Fibroblast of mammary gland (primary cell): ENCODE measurements around the gene ELOVL1.

Experiments
- DNase-seq: peaks from one replicate; pipeline ENCODE4 v3.0.0-alpha.2; 2010; ENCODE audit warnings: low read depth
- H3K4me3 ChIP-seq: 2 replicates; pipeline ENCODE4 v1.5.1; 2011; ENCODE audit warnings: low read depth, mild to moderate bottlenecking, low read length, moderate library complexity; ENCODE audit not compliant: control insufficient read depth
- CTCF ChIP-seq: conservative IDR thresholded peaks from 2 replicates; pipeline ENCODE4 v1.5.1; 2011; ENCODE audit warnings: low read depth, low read length, inconsistent platforms; ENCODE audit not compliant: control insufficient read depth, insufficient read depth

The ELOVL1 gene

GRCh38 chr1:43389326-43390313, 21.8 kb upstream of the ELOVL1 start, which contains the start of the genes MED8 and SZT2:
MED8 (minus strand) TSS chr1:43389800; CDS start chr1:43389764, 36 bp downstream.
SZT2 (plus strand) TSS chr1:43389899; CDS start chr1:43389969, 70 bp downstream.
- DNase-seq = peak; percentile 93
- TF ChIP-seq CTCF = no peak
- peak within 1 kb of the TSS; percentile 99 for H3K4me3 ChIP-seq

- DNase-seq = no peak
Observed at GRCh38 chr1:43388613-43389012, 20.8 kb upstream of the ELOVL1 start.

GRCh38 chr1:43387976-43388599, 20.3 kb upstream of the ELOVL1 start:
- peak; percentile 50 for DNase-seq
- no peak for TF ChIP-seq CTCF
- peak overlapping the region; percentile 99 for H3K4me3 ChIP-seq

More at GRCh38 chr1:43388613-43389012, 20.8 kb upstream of the ELOVL1 start:
- no peak for TF ChIP-seq CTCF
- peak overlapping the region; percentile 99 for H3K4me3 ChIP-seq

- TF ChIP-seq CTCF = no peak
- no peak overlapping the region for H3K4me3 ChIP-seq
- DNase-seq = no peak
Observed at GRCh38 chr1:43386676-43387075, 18.9 kb upstream of the ELOVL1 start.

GRCh38 chr1:43383449-43383848, 15.6 kb upstream of the ELOVL1 start:
- no peak for TF ChIP-seq CTCF
- no peak overlapping the region for H3K4me3 ChIP-seq
- DNase-seq = no peak

GRCh38 chr1:43382027-43382779, 14.4 kb upstream of the ELOVL1 start:
- H3K4me3 ChIP-seq = no peak overlapping the region
- TF ChIP-seq CTCF = no peak
- DNase-seq = no peak
